ENCODE data around the gene CAPN7. TPM values are rescaled to one million over a fixed set of nuclear protein-coding genes. Genes with fewer than 3 reads are reported as not detected.

CAPN7 gene
- total RNA-seq, 1 experiment from 2014 or later: 25.2 TPM

DNA sequence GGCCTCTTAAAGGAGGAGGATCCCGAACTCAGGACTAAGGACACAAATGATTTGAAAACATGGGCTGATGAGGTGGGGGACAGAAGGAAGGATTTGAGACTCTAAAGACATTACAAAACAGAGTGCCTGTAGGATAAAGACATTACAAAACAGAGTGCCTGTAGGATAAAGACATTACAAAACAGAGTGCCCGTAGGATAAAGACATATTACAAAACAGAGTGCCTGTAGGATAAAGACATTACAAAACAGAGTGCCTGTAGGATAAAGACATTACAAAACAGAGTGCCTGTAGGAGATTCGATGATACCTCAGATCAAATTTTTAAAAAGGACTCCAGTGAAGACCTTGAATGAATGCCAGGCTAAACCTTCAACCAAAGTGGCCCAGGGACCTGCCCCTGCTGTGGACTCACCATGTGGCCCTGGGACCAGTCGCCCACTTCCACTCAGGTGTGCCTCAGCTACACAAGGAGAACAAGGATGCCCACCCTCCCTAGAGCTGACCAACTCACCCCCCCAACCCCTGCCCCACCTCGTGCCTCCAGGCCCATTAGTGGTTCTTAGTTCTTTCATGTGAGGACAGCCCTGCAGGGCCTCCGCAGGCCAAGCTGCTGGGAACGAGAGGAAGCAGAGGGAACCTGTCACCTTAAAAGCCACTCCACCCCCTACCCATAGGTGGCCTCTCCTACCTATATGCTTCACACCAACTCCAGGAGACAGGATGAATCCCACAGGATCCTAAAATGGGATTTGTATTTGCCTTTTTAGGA is 66.6 kb downstream of the CAPN7 start:
- Histone ChIP-seq H3K9ac (ENCODE audit: extremely low read depth, insufficient read length, low read length) (no peak overlapping the region), H3K79me2 (ENCODE audit: insufficient read depth, low read length) (no peaks in the 10 kb centered on the region), H3K4me2 (ENCODE audit: insufficient read depth, insufficient read length, low read length) (no peak overlapping the region), H4K8ac (replicated peaks; ENCODE audit: insufficient read length, low read depth, low read length) (no peak overlapping the region), H4K91ac (ENCODE audit: insufficient read length, low read depth, low read length) (no peak overlapping the region), H3T11ph (ENCODE audit: low read length) (no peak overlapping the region), H3K23me2 (ENCODE audit: insufficient read length, low read depth, low read length, poor library complexity, severe bottlenecking) (no peaks in the 10 kb centered on the region), H3K4ac (ENCODE audit: low read depth, low read length) (no peak overlapping the region), H2BK15ac (ENCODE audit: low read depth, low read length) (no peak overlapping the region), H3K14ac (ENCODE audit: insufficient read depth, low read length) (no peak overlapping the region), H2AK5ac (ENCODE audit: insufficient read length, low read length) (no peak overlapping the region), H3K27me3 (ENCODE audit: insufficient read depth, low read length) (no peaks in the 10 kb centered on the region), H4K20me1 (ENCODE audit: control insufficient read depth, insufficient read depth, insufficient read length) (no peaks in the 10 kb centered on the region), H3K79me1 (ENCODE audit: insufficient read depth, low read depth, low read length, poor library complexity, severe bottlenecking) (no peaks in the 10 kb centered on the region), H4K5ac (ENCODE audit: insufficient read length, low read depth, low read length) (no peak overlapping the region), H2BK12ac (ENCODE audit: insufficient read length, low read depth, low read length) (no peak overlapping the region), H3K9me3 (ENCODE audit: control insufficient read depth, low read depth, low read length) (no peaks in the 10 kb centered on the region), H3K18ac (ENCODE audit: insufficient read length, low read depth, low read length) (no peak overlapping the region), H2BK20ac (ENCODE audit: low read depth, low read length, poor library complexity, severe bottlenecking) (no peak overlapping the region), H3K56ac (ENCODE audit: insufficient read length, low read depth, low read length) (no peak overlapping the region), H2AFZ (ENCODE audit: low read length) (no peak overlapping the region), H2BK5ac (ENCODE audit: insufficient read length, low read length) (no peak overlapping the region), H3K4me1 (ENCODE audit: insufficient read depth, low read length) (no peaks in the 10 kb centered on the region), H3K27ac (ENCODE audit: insufficient read length, low read depth, low read length) (no peak overlapping the region), H2BK120ac (ENCODE audit: low read depth, low read length, poor library complexity, severe bottlenecking) (no peak overlapping the region), H3K23ac (ENCODE audit: insufficient read length, low read depth, low read length) (no peak overlapping the region)
- no CpG with 5 or more reads among the region's 7 CpGs for WGBS (ENCODE audit: extremely low coverage, insufficient read length, low lambda C conversion rate)
- no peaks in the 10 kb centered on the region for H3K27me3 Mint-ChIP-seq (ENCODE audit: low read depth)
- TF ChIP-seq, protein P1, sequence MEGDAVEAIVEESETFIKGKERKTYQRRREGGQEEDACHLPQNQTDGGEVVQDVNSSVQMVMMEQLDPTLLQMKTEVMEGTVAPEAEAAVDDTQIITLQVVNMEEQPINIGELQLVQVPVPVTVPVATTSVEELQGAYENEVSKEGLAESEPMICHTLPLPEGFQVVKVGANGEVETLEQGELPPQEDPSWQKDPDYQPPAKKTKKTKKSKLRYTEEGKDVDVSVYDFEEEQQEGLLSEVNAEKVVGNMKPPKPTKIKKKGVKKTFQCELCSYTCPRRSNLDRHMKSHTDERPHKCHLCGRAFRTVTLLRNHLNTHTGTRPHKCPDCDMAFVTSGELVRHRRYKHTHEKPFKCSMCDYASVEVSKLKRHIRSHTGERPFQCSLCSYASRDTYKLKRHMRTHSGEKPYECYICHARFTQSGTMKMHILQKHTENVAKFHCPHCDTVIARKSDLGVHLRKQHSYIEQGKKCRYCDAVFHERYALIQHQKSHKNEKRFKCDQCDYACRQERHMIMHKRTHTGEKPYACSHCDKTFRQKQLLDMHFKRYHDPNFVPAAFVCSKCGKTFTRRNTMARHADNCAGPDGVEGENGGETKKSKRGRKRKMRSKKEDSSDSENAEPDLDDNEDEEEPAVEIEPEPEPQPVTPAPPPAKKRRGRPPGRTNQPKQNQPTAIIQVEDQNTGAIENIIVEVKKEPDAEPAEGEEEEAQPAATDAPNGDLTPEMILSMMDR (conservative IDR thresholded peaks at IDR 0.05): peak; percentile 54
- H3K27ac Mint-ChIP-seq: no peak overlapping the region; a peak in 1 of 7 replicates
- H3K4me1 Mint-ChIP-seq: peaks cover 9 to 13% of the 10 kb centered on the region in 2 experiments
- H3K36me3 Mint-ChIP-seq (ENCODE audit: insufficient read depth in 1 of 3, low read depth in 3 of 3): no peaks in the 10 kb centered on the region
- H3K9me3 Mint-ChIP-seq: no peaks in the 10 kb centered on the region
- no peak overlapping the region for H3K4me3 Mint-ChIP-seq
- DNase-seq: no peak
